K562 (cell line): Measurements from ENCODE around the gene EIF1B. TPM values are rescaled to one million over a fixed set of nuclear protein-coding genes. Genes with fewer than 3 reads are reported as not detected.

Experiments used
- ATAC-seq: fragments of 200-7000 bp; cut with Tn5 transposase; 3 replicates; pipeline ENCODE4 v1.9.1; 2020; ENCODE audit warnings: moderate library complexity
- BruUV-seq: library from RNA; stranded (reverse); fragments of 400-500 nt; replicated peaks from 2 replicates; lab custom pipeline; 2021; lab: Mats Ljungman, UMichigan
- CTCF ChIA-PET: fragments of 300-600 bp; formaldehyde crosslinking; extraction: SDS; loops from one replicate; lab custom pipeline; 2021; ENCODE audit warnings: low intra/inter-chr PET ratio; lab: Yijun Ruan, JAX
- POLR2A ChIA-PET: fragments of 300-600, 350-650 bp; sonication (Branson Sonifier 250); formaldehyde crosslinking; extraction: SDS; loops from one replicate; lab custom pipeline; 2021; ENCODE audit warnings: antibody characterized with exemption, inconsistent platforms; lab: Yijun Ruan, JAX
- DNase-seq, 4 experiments: peaks; one replicate each; pipeline versions ENCODE4 v3.0.0 to v3.0.0-alpha.2; 2011 to 2018; ENCODE audit warnings: low spot score in 3 of 4, mixed read lengths in 3 of 4; ENCODE audit errors: extremely low read depth in 1 of 4
- FAIRE-seq: peaks from 2 replicates; lab custom pipeline; 2011; peaks lifted over from hg19 to GRCh38; lab: Jason Lieb, UNC
- H2AFZ ChIP-seq: 2 replicates; pipeline ENCODE4 v1.6.0; 2011; ENCODE audit warnings: low read depth, low read length, control low read depth, inconsistent platforms
- H3K27ac ChIP-seq: fragments of 200-600 bp; 3 replicates; pipeline ENCODE4 v1.8.0; 2011; ENCODE audit warnings: low read depth, mild to moderate bottlenecking, control low read depth, inconsistent platforms, low read length, moderate library complexity, mixed read lengths; ENCODE audit errors: extremely low read depth
- H3K27me3 ChIP-seq, 2 experiments: fragments of 300-600 bp in 1 of 2; 2 replicates in 1 of 2; 3 replicates in 1 of 2; pipeline versions ENCODE4 v1.6.0 to v1.8.0; 2011; ENCODE audit warnings: inconsistent platforms in 2 of 2, low read length in 2 of 2, mild to moderate bottlenecking in 1 of 2, mixed read lengths in 1 of 2, moderate library complexity in 1 of 2; ENCODE audit not compliant: control insufficient read depth in 2 of 2, insufficient read depth in 2 of 2
- H3K36me3 ChIP-seq: fragments of 300-600 bp; 3 replicates; pipeline ENCODE4 v1.8.0; 2011; ENCODE audit warnings: mild to moderate bottlenecking, low read length, inconsistent platforms; ENCODE audit not compliant: control insufficient read depth, insufficient read depth
- H3K4me1 ChIP-seq, 2 experiments: fragments of 200-600 bp in 1 of 2; replicated peaks in 1 of 2; 2 replicates in 1 of 2; 3 replicates in 1 of 2; pipeline versions ENCODE4 v1.5.1 to v1.8.0; 2011; ENCODE audit warnings: inconsistent platforms in 2 of 2, low read length in 2 of 2, mild to moderate bottlenecking in 1 of 2, mixed read lengths in 1 of 2, moderate library complexity in 1 of 2; ENCODE audit not compliant: control insufficient read depth in 2 of 2, insufficient read depth in 2 of 2
- H3K4me2 ChIP-seq: 2 replicates; pipeline ENCODE4 v1.6.1; 2011; ENCODE audit warnings: low read length, control low read depth, inconsistent platforms, mixed read lengths; ENCODE audit not compliant: insufficient read depth
- H3K4me3 ChIP-seq: fragments of 200-600 bp; sonication (generic), shearing (Covaris generic); 2 replicates; pipeline ENCODE4 v1.5.1; 2016; ENCODE audit warnings: control low read depth, inconsistent platforms
- H3K79me2 ChIP-seq: fragments of 200-600 bp; 3 replicates; pipeline ENCODE4 v1.8.0; 2011; ENCODE audit warnings: low read length, inconsistent platforms; ENCODE audit not compliant: control insufficient read depth, insufficient read depth
- H3K9ac ChIP-seq, 2 experiments: 2 replicates each; pipeline versions ENCODE4 v1.6.0 to v1.6.1; 2011; ENCODE audit warnings: low read depth in 2 of 2, low read length in 2 of 2, control low read depth in 1 of 2, inconsistent platforms in 1 of 2, mild to moderate bottlenecking in 1 of 2, mixed read lengths in 1 of 2; ENCODE audit not compliant: insufficient read depth in 1 of 2
- H3K9me1 ChIP-seq: one replicate; pipeline ENCODE4 v1.6.0; 2011; ENCODE audit warnings: inconsistent platforms, mild to moderate bottlenecking, low read length, moderate library complexity; ENCODE audit not compliant: control insufficient read depth, insufficient read depth
- H3K9me3 ChIP-seq: replicated peaks from 2 replicates; pipeline ENCODE4 v1.5.1; 2011; ENCODE audit warnings: low read depth, low read length, inconsistent platforms; ENCODE audit not compliant: control insufficient read depth, insufficient read depth
- H4K20me1 ChIP-seq: replicated peaks from 2 replicates; pipeline ENCODE4 v1.6.1; 2011; ENCODE audit warnings: low read length, inconsistent platforms, mixed read lengths; ENCODE audit not compliant: control insufficient read depth, insufficient read depth
- DLX4 ChIP-seq: fragments of 250-450 bp; sonication (Bioruptor Pico); IDR thresholded peaks from 2 replicates; pipeline ENCODE4 v1.6.1; 2021; ENCODE audit warnings: mild to moderate bottlenecking
- EHMT2 ChIP-seq: fragments of 450-650 bp; IDR thresholded peaks from 2 replicates; pipeline ENCODE4 v1.6.1; 2018; ENCODE audit warnings: antibody characterized with exemption
- FOXA1 ChIP-seq: fragments of 450-650 bp; IDR thresholded peaks from 2 replicates; pipeline ENCODE4 v1.6.1; 2016; ENCODE audit warnings: mild to moderate bottlenecking, borderline replicate concordance
- HINFP ChIP-seq: fragments of 450-650 bp; conservative IDR thresholded peaks from 2 replicates; pipeline ENCODE4 v1.6.1; 2016; ENCODE audit warnings: missing genetic modification characterization, low read depth, mild to moderate bottlenecking, control low read depth, missing compliant biosample characterization
- SP1 ChIP-seq: sonication (generic); formaldehyde crosslinking; IDR thresholded peaks from 2 replicates; pipeline ENCODE4 v1.8.1; 2022; ENCODE audit warnings: mild to moderate bottlenecking, missing genetic modification reagents
- TOE1 ChIP-seq, 2 experiments: fragments of 450-650 bp in 1 of 2; sonication (generic) in 1 of 2; formaldehyde crosslinking in 1 of 2; IDR thresholded peaks; 2 replicates each; pipeline versions ENCODE4 v1.7.1 to v1.8.0; 2016 to 2022; ENCODE audit warnings: borderline replicate concordance in 2 of 2, mild to moderate bottlenecking in 2 of 2, antibody characterized with exemption in 1 of 2, inconsistent platforms in 1 of 2, low read depth in 1 of 2, missing genetic modification reagents in 1 of 2, moderate library complexity in 1 of 2
- XRCC5 ChIP-seq: fragments of 200-400 bp; formaldehyde crosslinking; IDR thresholded peaks from 2 replicates; pipeline ENCODE4 v1.6.1; 2017; ENCODE audit warnings: low read depth, mild to moderate bottlenecking, low read length
- ZBED1 ChIP-seq: IDR thresholded peaks from 2 replicates; pipeline ENCODE4 v1.6.1; 2014
- WGBS: fragments of 100-300 bp; shearing (Covaris generic); methylation state at CpG from one replicate; pipeline ENCODE4 v1.1.6; 2016; ENCODE audit warnings: low coverage, mixed read lengths; ENCODE audit not compliant: insufficient coverage; ENCODE audit errors: missing lambda C conversion rate; 5-methylcytosine and 5-hydroxymethylcytosine counted together
- in situ Hi-C: fragments of 300-500 bp; cut with MboI; formaldehyde crosslinking; loops from 4 replicates; pipeline ENCODE4 v1.15.0; 2018; ENCODE audit warnings: inconsistent platforms, mixed read lengths
- intact Hi-C: fragments of 100-400 bp; cut with micrococcal nuclease; formaldehyde crosslinking; loops from 2 replicates; pipeline ENCODE4 v1.14.2; 2022
- polyA plus RNA-seq, 8 experiments: library from polyadenylated mRNA; depleted of rRNA in 4 of 8; stranded (reverse) in 5 of 8; unstranded in 3 of 8; fragments of >200 nt; fragmentation: Nextera tagmentation in 2 of 8; fragmentation: Illumina TruSeq in 1 of 8; extraction: Ambion mirVana in 2 of 8; extraction: Trizol in 1 of 8; gene quantifications; 2 replicates each; pipeline versions ENCODE4 v1.2.1 to v1.2.3, GENCODE V29; 2011 to 2014; ENCODE audit warnings: inconsistent platforms in 1 of 8, missing spikeins in 1 of 8
- total RNA-seq, 7 experiments: library from RNA; depleted of rRNA in 6 of 7; stranded (reverse); fragments of >200 nt in 6 of 7; fragmentation: Illumina TruSeq in 2 of 7; extraction: Trizol in 2 of 7; gene quantifications; 2 replicates each; pipeline versions ENCODE4 v1.2.1 to v1.2.3, GENCODE V29; 2011 to 2021; ENCODE audit warnings: low replicate concordance in 1 of 7
- TF ChIP-seq, protein P1 (sequence below): IDR thresholded peaks from 2 replicates; pipeline ENCODE4 v1.6.1; 2016; ENCODE audit warnings: missing genetic modification characterization, missing compliant biosample characterization

The EIF1B gene
- total and polyA plus RNA-seq, 9 of the 15 experiments (the other 6 are each of a cell fraction or from before 2014, with no cell fraction given) = 18.1 to 184 (median 78.9) TPM

- FAIRE-seq (peak; percentile 32), ATAC-seq (no peak), DNase-seq (no peak)
- H2AFZ ChIP-seq = peak overlapping the region; percentile 84
- H3K4me1 ChIP-seq = peaks cover 5 to 21% of the 10 kb centered on the region in 2 experiments; a peak in 4 of 5 replicates
- no peaks in the 10 kb centered on the region for H3K9me3 ChIP-seq
- in situ Hi-C loops = no loop called here
- peaks cover 3% of the 10 kb centered on the region for H3K9me1 ChIP-seq
- no TSS peak for BruUV-seq
- H3K9ac ChIP-seq = no peak overlapping the region; a peak in 1 of 4 replicates
- no peaks in the 10 kb centered on the region for H3K27me3 ChIP-seq
- H3K27ac ChIP-seq = peak overlapping the region; percentile 61; the same call in 1 of the 3 replicates
- no peaks in the 10 kb centered on the region for H3K79me2 ChIP-seq
- no peaks in the 10 kb centered on the region for H4K20me1 ChIP-seq
- no peaks in the 10 kb centered on the region for H3K36me3 ChIP-seq
- TF ChIP-seq TOE1 (IDR thresholded peaks at IDR 0.05; ENCODE audit: borderline replicate concordance) = no peak
- no peak for TF ChIP-seq TOE1 (CRISPR knock-in tag; IDR thresholded peaks at IDR 0.05; ENCODE audit: borderline replicate concordance, low read depth)
- 0 out of 2 replicates have a peak, but pooled peaks have one; percentile 12 for TF ChIP-seq SP1
- no peak overlapping the region for H3K4me3 ChIP-seq
- H3K4me2 ChIP-seq = no peak overlapping the region
- POLR2A ChIA-PET = interaction anchor here (1.0 to 1.3 kb wide), 2 partner anchors 8 to 103 kb away, joined by 3 read pairs; no protein-coding TSS in a partner anchor
- CTCF ChIA-PET = interaction anchor here (0.7 kb wide), 1 partner anchor 18 kb away, joined by 3 read pairs; no protein-coding TSS in a partner anchor
- 36% methylated on average over 1 of the region's 1 CpG for WGBS
- intact Hi-C loops = loop anchor here (2.0 kb wide), 1 partner anchor 29 kb away; no protein-coding TSS in a partner anchor
Observed at GRCh38 chr3:40336101-40336500, 26.6 kb downstream of the EIF1B start.

DNA sequence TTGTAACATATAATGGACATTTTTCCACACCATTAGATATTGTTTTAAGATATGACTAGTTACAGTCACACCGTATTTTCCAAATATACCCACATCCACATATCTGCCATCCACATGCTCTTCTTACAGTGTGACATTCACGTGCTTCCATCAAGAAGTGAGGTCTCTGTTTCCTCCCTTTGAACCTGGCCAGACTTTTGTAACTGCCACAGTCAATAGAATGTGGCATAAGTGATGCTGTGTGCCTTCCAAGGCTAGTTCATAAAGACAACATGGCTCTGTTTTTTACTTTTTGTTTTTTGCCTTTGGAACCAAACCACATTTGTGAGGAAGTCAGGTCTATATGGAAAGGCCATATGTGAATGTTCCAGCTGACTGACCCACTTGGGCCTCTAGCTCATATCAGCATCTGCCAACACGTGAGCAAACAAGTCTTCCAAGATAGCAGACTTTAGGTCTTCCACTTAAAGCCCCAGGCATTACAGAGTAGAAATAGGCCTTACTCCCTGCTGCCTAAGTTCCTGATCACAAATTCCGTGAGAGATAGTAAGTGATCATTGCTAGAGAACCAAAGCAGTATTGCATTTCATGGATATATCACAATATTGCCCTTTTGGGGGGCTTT is 27.1 kb downstream of the EIF1B start:
- H3K9me3 ChIP-seq = no peaks in the 10 kb centered on the region
- H3K4me3 ChIP-seq = no peak overlapping the region
- peak overlapping the region; percentile 84 for H2AFZ ChIP-seq
- BruUV-seq = no TSS peak
- peak overlapping the region in 1 of 2 experiments; percentile 29; a peak in 1 of 4 replicates for H3K9ac ChIP-seq
- WGBS = 7% methylated on average over 4 of the region's 4 CpGs
- H3K9me1 ChIP-seq = peaks cover 3% of the 10 kb centered on the region
- ChIA-PET CTCF (no interaction called here), POLR2A (interaction anchor here (0.5 to 1.5 kb wide), 4 partner anchors 9 to 1841 kb away, joined by 3 to 5 read pairs (median 4); no protein-coding TSS in a partner anchor)
- H3K79me2 ChIP-seq = no peaks in the 10 kb centered on the region
- peak overlapping the region; percentile 26 for H3K4me2 ChIP-seq
- in situ Hi-C loops = no loop called here
- H3K27me3 ChIP-seq = no peaks in the 10 kb centered on the region
- peaks cover 5 to 21% of the 10 kb centered on the region in 2 experiments; a peak in 4 of 5 replicates for H3K4me1 ChIP-seq
- H3K36me3 ChIP-seq = no peaks in the 10 kb centered on the region
- peak; percentile 79 for ATAC-seq
- intact Hi-C loops = loop anchor here (2.0 kb wide), 1 partner anchor 28 kb away; no protein-coding TSS in a partner anchor
- FAIRE-seq = peak; percentile 84
- no peaks in the 10 kb centered on the region for H4K20me1 ChIP-seq
- peak; percentile 32 to 69 (median 54) for DNase-seq
- H3K27ac ChIP-seq = peak overlapping the region; percentile 61
- 0 out of 2 replicates have a peak, but pooled peaks have one; percentile 47 for TF ChIP-seq FOXA1
- TF ChIP-seq XRCC5 = no peak
- TF ChIP-seq EHMT2 = peak; percentile 46; the same call in 1 of the 2 replicates
- TF ChIP-seq DLX4 (CRISPR knock-in tag) = no peak
- TF ChIP-seq ZBED1 = no peak
- TF ChIP-seq HINFP (tag) = 0 out of 2 replicates have a peak, but pooled peaks have one; percentile 8
- TF ChIP-seq, protein P1, sequence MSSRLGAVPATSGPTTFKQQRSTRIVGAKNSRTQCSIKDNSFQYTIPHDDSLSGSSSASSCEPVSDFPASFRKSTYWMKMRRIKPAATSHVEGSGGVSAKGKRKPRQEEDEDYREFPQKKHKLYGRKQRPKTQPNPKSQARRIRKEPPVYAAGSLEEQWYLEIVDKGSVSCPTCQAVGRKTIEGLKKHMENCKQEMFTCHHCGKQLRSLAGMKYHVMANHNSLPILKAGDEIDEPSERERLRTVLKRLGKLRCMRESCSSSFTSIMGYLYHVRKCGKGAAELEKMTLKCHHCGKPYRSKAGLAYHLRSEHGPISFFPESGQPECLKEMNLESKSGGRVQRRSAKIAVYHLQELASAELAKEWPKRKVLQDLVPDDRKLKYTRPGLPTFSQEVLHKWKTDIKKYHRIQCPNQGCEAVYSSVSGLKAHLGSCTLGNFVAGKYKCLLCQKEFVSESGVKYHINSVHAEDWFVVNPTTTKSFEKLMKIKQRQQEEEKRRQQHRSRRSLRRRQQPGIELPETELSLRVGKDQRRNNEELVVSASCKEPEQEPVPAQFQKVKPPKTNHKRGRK (tag) = no peak
